Esophagus squamous epithelium (tissue), 4 donors: Measurements from ENCODE around the gene GAS2L1.

Experiments
- POLR2A ChIP-seq, 4 donors: fragments of 450-650 bp; IDR thresholded peaks; one replicate each; pipeline ENCODE4 v1.6.1; 2017; ENCODE audit warnings: antibody characterized with exemption in 4 of 4, mild to moderate bottlenecking in 4 of 4, moderate library complexity in 3 of 4
- TF ChIP-seq, protein P1 (sequence below), 6 experiments: fragments of 450-650 bp in 4 of 6; fragments of 200-600 bp in 2 of 6; sonication (generic) in 2 of 6; IDR thresholded peaks; one replicate each; pipeline ENCODE4 v1.5.1; 2016 to 2019; ENCODE audit warnings: antibody characterized with exemption in 6 of 6, mild to moderate bottlenecking in 4 of 6, moderate library complexity in 4 of 6

DNA sequence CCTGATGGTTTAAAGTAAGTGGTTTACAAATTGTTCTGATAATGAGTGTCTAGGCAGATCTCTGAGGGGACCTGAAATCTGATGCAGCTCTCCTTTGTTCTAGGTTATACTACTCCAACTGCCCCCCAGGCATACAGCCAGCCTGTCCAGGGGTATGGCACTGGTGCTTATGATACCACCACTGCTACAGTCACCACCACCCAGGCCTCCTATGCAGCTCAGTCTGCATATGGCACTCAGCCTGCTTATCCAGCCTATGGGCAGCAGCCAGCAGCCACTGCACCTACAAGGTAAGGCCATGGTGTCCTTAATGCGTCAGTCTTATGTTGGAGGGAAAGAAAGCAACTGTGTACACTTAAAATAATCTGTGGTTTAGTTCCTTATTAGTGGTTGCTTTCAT lies 28.5 kb upstream of the GAS2L1 start:
- TF ChIP-seq, protein P1, sequence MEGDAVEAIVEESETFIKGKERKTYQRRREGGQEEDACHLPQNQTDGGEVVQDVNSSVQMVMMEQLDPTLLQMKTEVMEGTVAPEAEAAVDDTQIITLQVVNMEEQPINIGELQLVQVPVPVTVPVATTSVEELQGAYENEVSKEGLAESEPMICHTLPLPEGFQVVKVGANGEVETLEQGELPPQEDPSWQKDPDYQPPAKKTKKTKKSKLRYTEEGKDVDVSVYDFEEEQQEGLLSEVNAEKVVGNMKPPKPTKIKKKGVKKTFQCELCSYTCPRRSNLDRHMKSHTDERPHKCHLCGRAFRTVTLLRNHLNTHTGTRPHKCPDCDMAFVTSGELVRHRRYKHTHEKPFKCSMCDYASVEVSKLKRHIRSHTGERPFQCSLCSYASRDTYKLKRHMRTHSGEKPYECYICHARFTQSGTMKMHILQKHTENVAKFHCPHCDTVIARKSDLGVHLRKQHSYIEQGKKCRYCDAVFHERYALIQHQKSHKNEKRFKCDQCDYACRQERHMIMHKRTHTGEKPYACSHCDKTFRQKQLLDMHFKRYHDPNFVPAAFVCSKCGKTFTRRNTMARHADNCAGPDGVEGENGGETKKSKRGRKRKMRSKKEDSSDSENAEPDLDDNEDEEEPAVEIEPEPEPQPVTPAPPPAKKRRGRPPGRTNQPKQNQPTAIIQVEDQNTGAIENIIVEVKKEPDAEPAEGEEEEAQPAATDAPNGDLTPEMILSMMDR (IDR thresholded peaks at IDR 0.05): no peak
- TF ChIP-seq POLR2A (IDR thresholded peaks at IDR 0.05): no peak
